MM.1S (cell line): ENCODE measurements around the gene TMEM150C.

Experiments
- EZH2 ChIP-seq: fragments of 300-600 bp; sonication (generic); optimal IDR thresholded peaks from 2 replicates; pipeline ENCODE3; 2017; ENCODE audit warnings: low read depth, mild to moderate bottlenecking, antibody characterized with exemption, low read length, mixed read lengths
- TF ChIP-seq, protein P1 (sequence below): fragments of 300-600 bp; sonication (generic); IDR thresholded peaks from 2 replicates; pipeline ENCODE4 v1.5.1; 2016; ENCODE audit warnings: antibody characterized with exemption, low read length, mixed read lengths

DNA sequence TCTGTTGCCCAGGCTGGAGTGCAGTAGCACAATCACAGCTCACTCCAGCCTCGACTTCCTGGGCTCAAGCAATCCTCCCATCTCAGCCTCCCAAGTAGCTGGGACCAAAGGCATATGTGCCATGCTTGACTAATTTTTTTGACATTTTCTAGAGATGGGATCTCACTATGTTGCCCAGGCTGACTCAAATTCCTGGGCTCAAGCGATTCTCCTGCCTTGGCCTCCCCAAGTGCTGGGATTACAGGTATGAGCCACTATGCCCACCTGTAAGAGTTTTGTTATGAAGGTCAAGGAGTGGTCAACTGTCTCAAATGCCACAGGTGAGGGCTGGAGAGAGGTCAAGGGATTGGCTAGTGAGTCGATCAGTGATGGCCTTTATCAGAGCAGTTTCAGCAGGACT, 32.5 kb downstream of the TMEM150C start:
- TF ChIP-seq, protein P1, sequence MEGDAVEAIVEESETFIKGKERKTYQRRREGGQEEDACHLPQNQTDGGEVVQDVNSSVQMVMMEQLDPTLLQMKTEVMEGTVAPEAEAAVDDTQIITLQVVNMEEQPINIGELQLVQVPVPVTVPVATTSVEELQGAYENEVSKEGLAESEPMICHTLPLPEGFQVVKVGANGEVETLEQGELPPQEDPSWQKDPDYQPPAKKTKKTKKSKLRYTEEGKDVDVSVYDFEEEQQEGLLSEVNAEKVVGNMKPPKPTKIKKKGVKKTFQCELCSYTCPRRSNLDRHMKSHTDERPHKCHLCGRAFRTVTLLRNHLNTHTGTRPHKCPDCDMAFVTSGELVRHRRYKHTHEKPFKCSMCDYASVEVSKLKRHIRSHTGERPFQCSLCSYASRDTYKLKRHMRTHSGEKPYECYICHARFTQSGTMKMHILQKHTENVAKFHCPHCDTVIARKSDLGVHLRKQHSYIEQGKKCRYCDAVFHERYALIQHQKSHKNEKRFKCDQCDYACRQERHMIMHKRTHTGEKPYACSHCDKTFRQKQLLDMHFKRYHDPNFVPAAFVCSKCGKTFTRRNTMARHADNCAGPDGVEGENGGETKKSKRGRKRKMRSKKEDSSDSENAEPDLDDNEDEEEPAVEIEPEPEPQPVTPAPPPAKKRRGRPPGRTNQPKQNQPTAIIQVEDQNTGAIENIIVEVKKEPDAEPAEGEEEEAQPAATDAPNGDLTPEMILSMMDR: no peak
- no peak for TF ChIP-seq EZH2
